HEK293T (cell line): ENCODE results near the gene PERCC1.
"Not testable (repeated sequence)": the region's sequence is repeated elsewhere in the genome, so short reads cannot be mapped to it uniquely, and the experiment has no call there.

Experiments
- CTCF ChIA-PET: fragments of 350-600 bp; formaldehyde crosslinking; extraction: SDS; loops from one replicate; lab custom pipeline; 2021; ENCODE audit warnings: antibody characterized with exemption, inconsistent platforms; lab: Yijun Ruan, JAX
- POLR2A ChIA-PET: fragments of 350-600 bp; formaldehyde crosslinking; extraction: SDS; loops from one replicate; lab custom pipeline; 2020; ENCODE audit warnings: antibody characterized with exemption, inconsistent platforms; lab: Yijun Ruan, JAX
- DNase-seq: peaks from one replicate; pipeline ENCODE4 v3.0.0; 2012; ENCODE audit warnings: mixed read lengths; ENCODE audit errors: extremely low spot score
- ARNT ChIP-seq: fragments of 450-650 bp; IDR thresholded peaks from 2 replicates; pipeline ENCODE4 v1.6.1; 2017; ENCODE audit warnings: mild to moderate bottlenecking
- BHLHE40 ChIP-seq: fragments of 450-650 bp; IDR thresholded peaks from 2 replicates; pipeline ENCODE4 v1.6.1; 2016; ENCODE audit warnings: mild to moderate bottlenecking, moderate library complexity, borderline replicate concordance
- CTBP1 ChIP-seq: fragments of 450-650 bp; IDR thresholded peaks from 2 replicates; pipeline ENCODE4 v1.6.1; 2016; ENCODE audit warnings: borderline replicate concordance
- ELF4 ChIP-seq: fragments of 450-650 bp; IDR thresholded peaks from 2 replicates; pipeline ENCODE4 v1.6.1; 2017; ENCODE audit warnings: antibody characterized with exemption
- FOXA1 ChIP-seq: fragments of 450-650 bp; IDR thresholded peaks from 2 replicates; pipeline ENCODE4 v1.6.1; 2016; ENCODE audit warnings: mild to moderate bottlenecking
- FOXK2 ChIP-seq: fragments of 450-650 bp; IDR thresholded peaks from 2 replicates; pipeline ENCODE4 v1.6.1; 2016; ENCODE audit warnings: mild to moderate bottlenecking
- FOXM1 ChIP-seq: fragments of 450-650 bp; IDR thresholded peaks from 2 replicates; pipeline ENCODE4 v1.6.1; 2017; ENCODE audit warnings: mild to moderate bottlenecking, borderline replicate concordance
- HDGF ChIP-seq: fragments of 450-650 bp; IDR thresholded peaks from 2 replicates; pipeline ENCODE4 v1.6.1; 2017; ENCODE audit warnings: antibody characterized with exemption, borderline replicate concordance
- L3MBTL2 ChIP-seq: fragments of 450-650 bp; conservative IDR thresholded peaks from 2 replicates; pipeline ENCODE4 v1.6.1; 2016; ENCODE audit warnings: mild to moderate bottlenecking
- LEF1 ChIP-seq: fragments of 450-650 bp; IDR thresholded peaks from 2 replicates; pipeline ENCODE4 v1.6.1; 2017; ENCODE audit warnings: mild to moderate bottlenecking, borderline replicate concordance
- NFRKB ChIP-seq: fragments of 450-650 bp; IDR thresholded peaks from 2 replicates; pipeline ENCODE4 v1.6.1; 2016; ENCODE audit warnings: mild to moderate bottlenecking, moderate library complexity
- SP1 ChIP-seq: fragments of 450-650 bp; IDR thresholded peaks from 2 replicates; pipeline ENCODE4 v1.6.1; 2017
- SUZ12 ChIP-seq: fragments of 450-650 bp; IDR thresholded peaks from 2 replicates; pipeline ENCODE4 v1.6.1; 2016; ENCODE audit warnings: mild to moderate bottlenecking
- TARDBP ChIP-seq: fragments of 450-650 bp; IDR thresholded peaks from 2 replicates; pipeline ENCODE4 v1.6.1; 2016
- ZNF384 ChIP-seq: fragments of 450-650 bp; IDR thresholded peaks from 2 replicates; pipeline ENCODE4 v1.6.1; 2016
- TF ChIP-seq, protein P1 (sequence below): fragments of 450-650 bp; IDR thresholded peaks from 2 replicates; pipeline ENCODE4 v1.6.1; 2016

Gene PERCC1

DNA sequence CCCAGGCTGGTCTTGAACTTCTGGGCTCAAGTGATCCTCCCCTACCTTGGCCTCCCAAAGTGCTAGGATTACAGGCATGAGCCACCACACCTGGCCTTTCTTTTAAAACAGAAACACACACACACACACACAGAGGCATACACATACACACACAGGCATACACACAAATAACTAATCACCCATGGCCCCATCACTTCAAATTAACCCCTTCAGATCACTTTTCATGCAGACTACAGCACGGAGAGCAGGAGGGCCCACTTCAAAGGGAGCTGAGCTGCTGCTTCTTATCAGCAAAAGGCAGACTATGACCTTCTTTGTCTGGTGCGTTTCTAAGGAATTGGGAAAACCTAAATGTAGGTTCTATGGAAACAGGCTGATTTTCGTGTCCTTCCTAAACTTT is 42.1 kb downstream of the PERCC1 start:
- DNase-seq: no peak
- ChIA-PET CTCF (no interaction called here), POLR2A (no interaction called here)
- no peak for TF ChIP-seq BHLHE40
- TF ChIP-seq ARNT: no peak
- no peak for TF ChIP-seq NFRKB
- no peak for TF ChIP-seq CTBP1
- TF ChIP-seq SUZ12: no peak
- TF ChIP-seq FOXA1: no peak
- TF ChIP-seq HDGF: no peak
- TF ChIP-seq FOXM1: no peak
- no peak for TF ChIP-seq TARDBP
- TF ChIP-seq LEF1: no peak
- TF ChIP-seq, protein P1, sequence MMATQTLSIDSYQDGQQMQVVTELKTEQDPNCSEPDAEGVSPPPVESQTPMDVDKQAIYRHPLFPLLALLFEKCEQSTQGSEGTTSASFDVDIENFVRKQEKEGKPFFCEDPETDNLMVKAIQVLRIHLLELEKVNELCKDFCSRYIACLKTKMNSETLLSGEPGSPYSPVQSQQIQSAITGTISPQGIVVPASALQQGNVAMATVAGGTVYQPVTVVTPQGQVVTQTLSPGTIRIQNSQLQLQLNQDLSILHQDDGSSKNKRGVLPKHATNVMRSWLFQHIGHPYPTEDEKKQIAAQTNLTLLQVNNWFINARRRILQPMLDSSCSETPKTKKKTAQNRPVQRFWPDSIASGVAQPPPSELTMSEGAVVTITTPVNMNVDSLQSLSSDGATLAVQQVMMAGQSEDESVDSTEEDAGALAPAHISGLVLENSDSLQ: no peak
- no peak for TF ChIP-seq ELF4
- TF ChIP-seq FOXK2: no peak
- TF ChIP-seq L3MBTL2: no peak
- TF ChIP-seq ZNF384: no peak
- TF ChIP-seq SP1: no peak

DNA sequence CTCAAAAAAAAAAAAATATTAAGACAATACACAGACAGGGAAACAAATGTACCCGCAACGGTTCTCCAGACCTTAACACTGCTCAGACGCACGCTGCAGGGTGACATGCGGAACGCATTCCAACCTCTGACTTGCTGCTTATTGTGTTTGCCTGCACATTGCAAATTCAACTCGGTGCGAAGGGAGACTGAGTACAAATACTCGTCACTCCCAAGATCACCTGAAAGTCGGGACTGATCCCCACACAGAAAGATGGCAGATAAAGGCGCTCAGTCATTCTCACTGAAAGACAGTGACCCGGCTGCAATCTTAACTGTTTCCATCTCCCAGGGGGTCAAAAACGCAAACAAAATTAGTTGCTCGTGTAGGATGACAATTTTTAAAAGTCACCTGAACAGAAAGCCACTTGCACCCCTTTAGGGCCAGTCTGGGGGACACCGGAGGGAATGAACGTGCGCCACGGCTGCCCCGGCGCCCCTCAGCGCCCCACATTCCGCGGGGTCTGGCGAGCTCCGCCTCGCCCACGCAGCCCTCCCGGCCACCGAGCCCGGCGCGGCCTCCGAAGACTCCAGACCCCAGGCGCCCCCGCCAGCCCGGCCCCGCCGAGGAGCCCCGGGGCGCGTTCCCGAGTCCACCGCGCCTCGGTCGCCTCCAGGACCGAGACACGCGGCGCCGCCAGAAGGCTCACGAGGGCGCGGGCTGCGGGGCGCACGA is 43.4 kb downstream of the PERCC1 start:
- POLR2A ChIA-PET: no interaction called here
- peak; percentile 30 for DNase-seq

DNA sequence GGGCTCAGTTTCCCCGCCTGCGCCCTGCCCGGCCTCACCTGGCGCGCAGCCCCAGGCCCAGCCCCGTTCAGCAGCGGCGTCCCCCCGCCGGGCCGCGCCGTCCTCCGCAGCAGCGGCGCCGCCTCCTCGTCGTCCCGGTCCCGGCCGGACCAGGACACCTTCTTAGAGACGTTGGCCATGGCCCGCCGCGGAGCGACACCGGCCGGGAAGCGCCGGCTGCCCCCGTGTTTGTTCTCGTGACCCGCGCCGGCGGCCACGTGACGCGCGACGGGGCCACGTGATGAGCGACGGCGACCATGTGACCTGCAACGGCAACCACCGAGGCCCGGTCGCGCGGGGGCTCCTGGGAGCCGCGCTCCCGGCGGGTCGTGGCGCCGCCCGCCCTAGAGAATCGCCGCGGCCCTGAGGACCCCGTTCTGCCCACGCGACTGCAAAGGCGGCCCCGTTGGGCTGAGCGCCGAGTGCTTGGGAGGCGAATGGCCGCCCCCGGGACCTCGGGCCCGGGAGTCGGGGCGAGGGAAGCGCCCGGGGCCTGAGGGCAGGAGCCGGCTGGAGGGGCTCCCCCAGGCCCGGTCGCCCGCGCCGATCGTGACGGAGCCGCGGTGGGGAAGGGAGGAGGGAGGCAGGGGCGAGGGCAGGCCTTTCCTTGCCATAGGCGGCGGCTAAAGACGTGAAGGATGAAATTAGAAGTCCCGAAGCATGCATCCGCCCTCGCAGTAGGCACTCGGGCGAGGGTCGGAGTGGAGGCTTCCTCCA is 44.1 kb downstream of the PERCC1 start, which contains the start of gene CLCN7:
TSS of gene CLCN7 (minus strand) at position 233 of the 756 bp plus-strand sequence. CDS start at position 179, 54 bp downstream.
- DNase-seq: peak; percentile 95
- CTCF ChIA-PET: no interaction called here
- TF ChIP-seq L3MBTL2 (peak; percentile 83), HDGF (no peak)
- POLR2A ChIA-PET: interaction anchor here (0.9 to 1.0 kb wide), 2 partner anchors 16 to 18 kb away, joined by 3 to 6 read pairs; partner anchors contain the start of gene TELO2

More for the DNA sequence above, 43.4 kb downstream of the PERCC1 start:
- CTCF ChIA-PET: no interaction called here
- TF ChIP-seq BHLHE40 (no peak), LEF1 (no peak), SP1 (no peak), L3MBTL2 (no peak), ARNT (no peak), NFRKB (no peak), FOXK2 (no peak), SUZ12 (no peak), FOXM1 (no peak), CTBP1 (no peak), FOXA1 (no peak), TARDBP (no peak), ELF4 (no peak), ZNF384 (no peak), HDGF (no peak)
- TF ChIP-seq, protein P1: no peak

DNA sequence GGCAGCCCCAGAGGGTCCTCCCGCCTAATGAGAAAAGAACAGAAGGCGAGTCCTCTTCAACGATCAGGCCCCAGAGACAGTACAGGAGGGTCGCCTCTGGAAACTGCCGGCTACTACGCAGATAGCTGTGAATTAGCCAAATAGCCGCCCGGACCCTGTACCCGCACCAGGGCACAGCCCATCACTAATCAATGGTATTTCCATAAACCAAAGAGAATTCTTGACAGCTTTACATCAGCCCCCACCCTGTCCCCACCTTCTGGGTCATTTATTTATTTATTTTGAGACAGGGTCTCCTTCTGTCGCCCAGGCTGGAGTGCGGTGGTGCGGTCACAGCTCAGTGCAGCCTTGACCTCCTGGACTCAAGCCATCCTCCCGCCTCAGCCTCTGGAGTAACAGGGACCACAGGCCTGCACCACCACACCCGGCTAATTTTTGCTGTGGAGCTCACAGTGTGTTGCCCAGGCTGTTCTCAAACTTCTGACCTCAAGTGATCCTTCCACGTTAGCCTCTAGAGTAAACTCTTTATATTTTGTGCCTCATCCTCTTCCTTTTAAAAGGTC is 44.8 kb downstream of the PERCC1 start:
- no peak for DNase-seq
- ChIA-PET POLR2A (interaction anchor here (0.9 to 1.0 kb wide), 2 partner anchors 15 to 17 kb away, joined by 3 to 6 read pairs; partner anchors contain the start of gene TELO2), CTCF (no interaction called here)
- no peak for TF ChIP-seq FOXA1

DNA sequence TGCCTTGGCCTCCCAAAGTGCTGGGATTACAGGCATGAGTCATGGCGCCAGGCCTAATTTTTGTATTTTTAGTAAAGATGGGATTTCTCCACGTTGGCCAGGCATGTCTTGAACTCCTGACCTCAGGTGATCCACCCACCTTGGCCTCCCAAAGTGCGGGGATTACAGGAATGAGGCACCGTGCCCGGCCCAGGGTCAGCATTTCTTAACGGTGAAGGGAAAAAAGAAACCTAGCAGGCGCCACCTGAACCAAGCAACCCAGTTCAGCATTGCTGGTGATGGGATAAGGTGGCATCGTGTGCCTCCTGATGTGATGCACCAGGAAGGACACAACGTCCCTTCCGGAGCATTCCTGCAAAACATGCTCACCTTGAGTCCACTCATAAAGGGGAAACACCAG is 46.2 kb downstream of the PERCC1 start:
- TF ChIP-seq L3MBTL2: no peak
- no peak for TF ChIP-seq BHLHE40
- TF ChIP-seq ARNT: no peak
- TF ChIP-seq TARDBP: no peak
- TF ChIP-seq ELF4: no peak
- TF ChIP-seq CTBP1: no peak
- no peak for TF ChIP-seq FOXK2
- TF ChIP-seq ZNF384: no peak
- TF ChIP-seq, protein P1: no peak
- TF ChIP-seq LEF1: no peak
- TF ChIP-seq SP1: no peak

DNA sequence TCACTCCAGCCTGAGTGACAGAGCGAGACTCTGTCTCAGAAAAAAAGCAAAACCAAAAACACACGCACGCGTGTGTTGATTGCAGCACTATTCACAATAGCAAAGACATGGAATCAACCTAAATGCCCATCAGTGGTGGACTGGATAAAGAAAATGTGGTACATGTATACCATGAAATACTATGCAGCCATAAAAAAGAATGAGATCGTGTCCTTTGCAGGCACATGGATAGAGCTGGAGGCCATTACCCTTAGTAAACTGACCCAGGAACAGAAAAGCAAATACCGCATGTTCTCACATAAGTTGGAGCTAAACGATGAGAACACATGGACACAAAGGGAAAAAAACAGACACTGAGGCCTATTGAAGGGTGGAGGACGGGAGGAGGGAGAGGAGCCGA is 48.1 kb downstream of the PERCC1 start:
- CTCF ChIA-PET, DNase-seq: not testable (repeated sequence)
- POLR2A ChIA-PET: interaction anchor here (1.0 kb wide), 1 partner anchor 8 kb away, joined by 3 read pairs; no protein-coding TSS in a partner anchor

More for the DNA sequence above, 46.2 kb downstream of the PERCC1 start:
- DNase-seq: no peak
- ChIA-PET POLR2A (interaction anchor here (1.3 kb wide), 1 partner anchor 15 kb away, joined by 4 read pairs; no protein-coding TSS in a partner anchor), CTCF (no interaction called here)
